Body of pancreas (tissue), 4 donors: ENCODE measurements around the gene KIFC3. TPM values are rescaled to one million over a fixed set of nuclear protein-coding genes. Genes with fewer than 3 reads are reported as not detected.

ENCODE experiments used
- ATAC-seq: fragments of 150-250 bp; one replicate; pipeline ENCODE4 v1.9.1; 2016
- DNase-seq, 4 donors: peaks; one replicate each; pipeline ENCODE4 v3.0.0-alpha.2; 2019
- H3K27ac ChIP-seq, 4 donors: fragments of 200-600 bp; sonication (generic); 1 replicate in 3 of 4; 2 replicates in 1 of 4; pipeline versions ENCODE4 v1.5.1 to v1.6.1; 2016 to 2019; ENCODE audit warnings: mild to moderate bottlenecking in 1 of 4, mixed read lengths in 1 of 4, moderate library complexity in 1 of 4
- H3K27me3 ChIP-seq, 2 donors: fragments of 200-600 bp; sonication (generic); one replicate each; pipeline ENCODE4 v1.6.0; 2016; ENCODE audit warnings: mild to moderate bottlenecking in 1 of 2
- H3K36me3 ChIP-seq, 2 donors: fragments of 200-600 bp; sonication (generic); replicated peaks in 1 of 2; 2 replicates each; pipeline ENCODE4 v1.5.1; 2016; ENCODE audit warnings: low read depth in 2 of 2; ENCODE audit not compliant: insufficient read depth in 1 of 2
- H3K4me1 ChIP-seq: fragments of 200-600 bp; sonication (generic); one replicate; pipeline ENCODE4 v1.6.0; 2016
- H3K4me3 ChIP-seq, 2 donors: fragments of 200-600 bp; sonication (generic); 1 replicate in 1 of 2; 2 replicates in 1 of 2; pipeline ENCODE4 v1.5.1; 2016 to 2019
- H3K9me3 ChIP-seq, 3 donors: fragments of 200-600 bp; sonication (generic); 1 replicate in 2 of 3; 2 replicates in 1 of 3; pipeline ENCODE4 v1.5.1; 2016
- CTCF ChIP-seq, 7 experiments: fragments of 450-650 bp in 4 of 7; fragments of 200-600 bp in 3 of 7; sonication (generic) in 3 of 7; IDR thresholded peaks; one replicate each; pipeline ENCODE4 v1.5.1; 2016 to 2019; ENCODE audit warnings: antibody characterized with exemption in 7 of 7
- POLR2A ChIP-seq, 3 donors: fragments of 450-650 bp; IDR thresholded peaks; one replicate each; pipeline ENCODE4 v1.6.1; 2016; ENCODE audit warnings: antibody characterized with exemption in 3 of 3, mild to moderate bottlenecking in 2 of 3
- WGBS, 2 donors: methylation state at CpG; one replicate each; pipeline ENCODE4 v1.1.5; 2017; 5-methylcytosine and 5-hydroxymethylcytosine counted together
- intact Hi-C: fragments of 100-400 bp; cut with DNase I; formaldehyde crosslinking; loops from one replicate; pipeline ENCODE4 v1.15.1; 2023
- total RNA-seq, 2 donors: library from RNA; depleted of rRNA; stranded (reverse); fragments of >200 nt; gene quantifications; one replicate each; pipeline ENCODE4 v1.1.0, GENCODE V29; 2016

The KIFC3 gene
- total RNA-seq, 2 donors from 2014 or later, result 120 to 205 TPM

DNA sequence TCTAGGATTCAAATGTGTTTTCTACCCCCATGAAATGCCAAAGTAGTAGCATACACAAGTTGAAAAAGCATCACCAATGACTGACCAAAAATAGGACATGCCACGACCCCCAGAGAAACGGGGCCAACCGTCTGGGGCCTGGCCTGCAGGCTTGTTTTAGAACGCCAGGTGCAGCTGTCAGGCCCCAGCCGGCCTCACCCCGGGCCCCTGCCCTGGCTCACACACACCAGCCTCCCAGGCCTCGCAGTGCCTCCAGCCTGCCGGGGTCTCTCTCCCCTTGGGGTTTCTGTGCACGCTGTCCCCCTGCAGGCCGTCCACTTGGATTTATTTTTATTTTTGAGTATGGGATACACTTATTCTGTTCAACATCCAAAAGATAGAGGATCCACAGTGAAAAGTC is 58.8 kb downstream of the KIFC3 start:
- Histone ChIP-seq H3K36me3 (no peaks in the 10 kb centered on the region), H3K27ac (no peak overlapping the region), H3K4me1 (no peaks in the 10 kb centered on the region), H3K27me3 (no peaks in the 10 kb centered on the region), H3K9me3 (no peaks in the 10 kb centered on the region), H3K4me3 (no peak overlapping the region)
- WGBS, 2 donors, result 88 to 89% methylated on average over 10 of the region's 10 CpGs
- TF ChIP-seq POLR2A (IDR thresholded peaks at IDR 0.05), result no peak
- no peak for TF ChIP-seq CTCF (IDR thresholded peaks at IDR 0.05)
- DNase-seq (no peak), ATAC-seq (no peak)
- intact Hi-C loops, result no loop called here

- intact Hi-C loops, result no loop called here
- no peaks in the 10 kb centered on the region for H3K4me1 ChIP-seq
- H3K27me3 ChIP-seq, result no peaks in the 10 kb centered on the region
- DNase-seq (no peak), ATAC-seq (no peak)
- TF ChIP-seq POLR2A (IDR thresholded peaks at IDR 0.05), result no peak
- TF ChIP-seq CTCF (IDR thresholded peaks at IDR 0.05), result no peak
- no peak overlapping the region for H3K27ac ChIP-seq
- no peaks in the 10 kb centered on the region for H3K36me3 ChIP-seq
- 88 to 89% methylated on average over 4 of the region's 4 CpGs for WGBS, 2 donors
- no peak overlapping the region for H3K4me3 ChIP-seq
- H3K9me3 ChIP-seq, result no peaks in the 10 kb centered on the region
These were observed 59.7 kb downstream of the KIFC3 start for GRCh38 chr16:57742543-57742942.

DNA sequence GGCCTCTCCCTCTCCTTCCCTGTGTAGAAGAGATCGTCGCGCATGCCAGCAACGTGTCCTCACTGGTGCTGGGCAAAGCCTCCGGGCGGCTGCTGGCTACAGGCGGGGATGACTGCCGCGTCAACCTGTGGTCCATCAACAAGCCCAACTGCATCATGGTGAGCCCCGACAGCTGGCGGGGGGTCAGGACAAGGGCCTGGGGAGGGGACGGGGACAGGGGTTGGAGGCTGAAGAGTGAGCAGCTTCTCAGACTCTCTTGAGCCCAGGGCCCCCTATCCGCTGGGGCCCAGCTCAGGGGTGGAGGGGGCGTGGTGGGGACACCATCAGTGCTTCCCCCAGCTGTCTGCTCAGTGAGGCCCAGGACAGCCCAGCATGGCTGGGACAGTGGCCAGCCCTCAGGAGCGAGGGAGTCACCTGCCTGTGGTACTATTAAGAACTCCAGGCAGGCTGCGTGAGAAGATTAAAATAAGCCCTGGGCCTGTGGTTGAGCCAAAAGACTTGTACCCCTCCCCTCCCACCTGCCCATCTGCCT is 60.6 kb downstream of the KIFC3 start:
- no peak for DNase-seq
- no peaks in the 10 kb centered on the region for H3K36me3 ChIP-seq
- H3K27ac ChIP-seq, result no peak overlapping the region
- H3K27me3 ChIP-seq, result no peaks in the 10 kb centered on the region
- no peak overlapping the region for H3K4me3 ChIP-seq
- no peak for TF ChIP-seq CTCF (IDR thresholded peaks at IDR 0.05)
- no peak for TF ChIP-seq POLR2A (IDR thresholded peaks at IDR 0.05)
- WGBS, 2 donors, result 86 to 89% methylated on average over 2 to 16 of the region's 16 CpGs
- no peaks in the 10 kb centered on the region for H3K9me3 ChIP-seq
- peaks cover 7% of the 10 kb centered on the region for H3K4me1 ChIP-seq
- no peak for ATAC-seq
- intact Hi-C loops, result no loop called here

- no peaks in the 10 kb centered on the region for H3K36me3 ChIP-seq
- no peaks in the 10 kb centered on the region for H3K27me3 ChIP-seq
- peaks cover 15% of the 10 kb centered on the region for H3K4me1 ChIP-seq
- no peak overlapping the region for H3K4me3 ChIP-seq
- WGBS, 2 donors, result 89 to 91% methylated on average over 18 to 23 of the region's 24 CpGs
- intact Hi-C loops, result no loop called here
- H3K9me3 ChIP-seq, result no peaks in the 10 kb centered on the region
- DNase-seq (no peak), ATAC-seq (no peak)
- no peak overlapping the region for H3K27ac ChIP-seq
- no peak for TF ChIP-seq CTCF (IDR thresholded peaks at IDR 0.05)
- no peak for TF ChIP-seq POLR2A (IDR thresholded peaks at IDR 0.05)
These were observed 61.7 kb downstream of the KIFC3 start for GRCh38 chr16:57740423-57741071.
